Upper lobe of left lung (tissue), 6 donors: ENCODE data around the gene NBEA. TPM values are rescaled to one million over a fixed set of nuclear protein-coding genes. Genes with fewer than 3 reads are reported as not detected.
A peak's percentile ranks its signal among the peaks of the same experiment; 100 is the strongest.

Source experiments
- ATAC-seq, 2 donors: fragments of 200-7000 bp; cut with Tn5 transposase; one replicate each; pipeline ENCODE4 v1.9.1; 2022; ENCODE audit warnings: mild to moderate bottlenecking in 2 of 2, moderate library complexity in 2 of 2; ENCODE audit not compliant: low FRiP score in 2 of 2
- DNase-seq, 2 donors: peaks; one replicate each; pipeline ENCODE4 v3.0.0-alpha.2; 2019 to 2020
- H3K27ac ChIP-seq, 4 donors: fragments of 200-600 bp; sonication (generic); one replicate each; pipeline ENCODE4 v1.5.1; 2016 to 2019
- H3K27me3 ChIP-seq, 4 donors: fragments of 200-600 bp; sonication (generic); one replicate each; pipeline ENCODE4 v1.5.1; 2017 to 2019
- H3K36me3 ChIP-seq, 4 donors: fragments of 200-600 bp; sonication (generic); one replicate each; pipeline ENCODE4 v1.5.1; 2016 to 2019
- H3K4me1 ChIP-seq, 4 donors: fragments of 200-600 bp; sonication (generic); one replicate each; pipeline ENCODE4 v1.5.1; 2018 to 2019
- H3K4me3 ChIP-seq, 4 donors: fragments of 200-600 bp; sonication (generic); one replicate each; pipeline ENCODE4 v1.5.1; 2017 to 2019; ENCODE audit warnings: mild to moderate bottlenecking in 2 of 4, moderate library complexity in 1 of 4
- H3K9me3 ChIP-seq, 4 donors: fragments of 200-600 bp; sonication (generic); one replicate each; pipeline ENCODE4 v1.5.1; 2018 to 2019
- EP300 ChIP-seq, 4 donors: sonication (generic); formaldehyde crosslinking; IDR thresholded peaks; one replicate each; pipeline ENCODE4 v1.5.1; 2017; ENCODE audit warnings: antibody characterized with exemption in 4 of 4, control low read depth in 2 of 4
- POLR2A ChIP-seq, 4 donors: fragments of 450-650 bp; IDR thresholded peaks; one replicate each; pipeline ENCODE4 v1.5.1; 2016 to 2017; ENCODE audit warnings: antibody characterized with exemption in 4 of 4, mild to moderate bottlenecking in 2 of 4
- POLR2AphosphoS5 ChIP-seq, 2 donors: sonication (generic); formaldehyde crosslinking; IDR thresholded peaks; one replicate each; pipeline ENCODE4 v1.5.1; 2017; ENCODE audit warnings: antibody characterized with exemption in 2 of 2
- WGBS, 2 donors: methylation state at CpG; one replicate each; pipeline ENCODE4 v1.1.5; 2017 to 2018; 5-methylcytosine and 5-hydroxymethylcytosine counted together
- total RNA-seq, 6 donors: library from RNA; depleted of rRNA in 4 of 6; stranded (reverse); fragments of >200 nt in 4 of 6; gene quantifications; one replicate each; pipeline versions ENCODE4 v1.1.0 to v1.2.1, GENCODE V29; 2016 to 2021
- TF ChIP-seq, protein P1 (sequence below), 6 experiments: fragments of 450-650 bp in 4 of 6; fragments of 200-600 bp in 2 of 6; sonication (generic) in 2 of 6; IDR thresholded peaks; one replicate each; pipeline ENCODE4 v1.5.1; 2016 to 2019; ENCODE audit warnings: antibody characterized with exemption in 6 of 6
- donor health status: DM: no; HTN: no; CAD: no; lungs with moderate emphysema.
- donor health status: DM: no; HTN: yes; CAD: no; lungs with severe emphysema.

Gene NBEA
- total RNA-seq, 6 donors from 2014 or later, result 2.7 to 21.4 (median 5.5) TPM

DNA sequence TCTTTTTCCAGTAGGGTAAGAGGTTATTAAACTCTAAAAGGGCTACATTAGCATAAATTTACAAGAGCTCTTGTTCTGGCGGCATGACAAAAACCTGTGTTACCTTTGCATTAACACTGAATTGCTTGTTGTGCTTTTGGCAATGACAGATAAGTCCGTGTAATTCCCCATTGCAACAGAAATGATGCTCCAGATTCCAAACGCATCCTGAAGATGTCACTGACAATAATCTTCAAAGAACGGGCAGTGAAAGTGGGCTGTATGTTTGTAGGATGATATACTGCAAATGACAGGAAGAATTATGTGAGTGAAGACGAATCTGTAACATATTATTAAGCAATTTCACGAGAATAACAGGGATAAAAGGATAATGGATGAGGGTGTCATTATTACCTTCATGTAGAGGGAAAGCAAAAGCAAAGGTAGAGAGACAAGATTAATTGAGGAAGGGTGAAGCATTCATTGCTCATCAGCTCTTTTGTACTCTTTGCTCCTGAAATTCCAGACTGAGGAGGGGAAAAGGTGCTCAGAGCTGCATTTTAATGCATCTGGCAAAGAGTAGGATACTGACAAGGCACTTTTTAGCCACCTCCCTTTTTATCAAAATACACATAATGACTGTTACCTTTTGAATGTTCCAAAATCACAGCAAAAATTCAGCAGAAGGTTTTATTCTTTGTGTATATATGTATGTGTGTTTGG, 572.9 kb downstream of the NBEA start:
- Histone ChIP-seq H3K4me3 (no peak overlapping the region), H3K4me1 (no peaks in the 10 kb centered on the region), H3K9me3 (no peaks in the 10 kb centered on the region), H3K27me3 (no peaks in the 10 kb centered on the region), H3K36me3 (no peaks in the 10 kb centered on the region), H3K27ac (no peak overlapping the region)
- WGBS, 2 donors, result 63 to 64% methylated on average over 6 of the region's 6 CpGs
- no peak for TF ChIP-seq EP300 (IDR thresholded peaks at IDR 0.05)
- TF ChIP-seq, protein P1, sequence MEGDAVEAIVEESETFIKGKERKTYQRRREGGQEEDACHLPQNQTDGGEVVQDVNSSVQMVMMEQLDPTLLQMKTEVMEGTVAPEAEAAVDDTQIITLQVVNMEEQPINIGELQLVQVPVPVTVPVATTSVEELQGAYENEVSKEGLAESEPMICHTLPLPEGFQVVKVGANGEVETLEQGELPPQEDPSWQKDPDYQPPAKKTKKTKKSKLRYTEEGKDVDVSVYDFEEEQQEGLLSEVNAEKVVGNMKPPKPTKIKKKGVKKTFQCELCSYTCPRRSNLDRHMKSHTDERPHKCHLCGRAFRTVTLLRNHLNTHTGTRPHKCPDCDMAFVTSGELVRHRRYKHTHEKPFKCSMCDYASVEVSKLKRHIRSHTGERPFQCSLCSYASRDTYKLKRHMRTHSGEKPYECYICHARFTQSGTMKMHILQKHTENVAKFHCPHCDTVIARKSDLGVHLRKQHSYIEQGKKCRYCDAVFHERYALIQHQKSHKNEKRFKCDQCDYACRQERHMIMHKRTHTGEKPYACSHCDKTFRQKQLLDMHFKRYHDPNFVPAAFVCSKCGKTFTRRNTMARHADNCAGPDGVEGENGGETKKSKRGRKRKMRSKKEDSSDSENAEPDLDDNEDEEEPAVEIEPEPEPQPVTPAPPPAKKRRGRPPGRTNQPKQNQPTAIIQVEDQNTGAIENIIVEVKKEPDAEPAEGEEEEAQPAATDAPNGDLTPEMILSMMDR (IDR thresholded peaks at IDR 0.05), result no peak
- TF ChIP-seq POLR2A (IDR thresholded peaks at IDR 0.05), result no peak
- no peak for TF ChIP-seq POLR2AphosphoS5 (IDR thresholded peaks at IDR 0.05)
- DNase-seq (no peak), ATAC-seq (no peak)

DNA sequence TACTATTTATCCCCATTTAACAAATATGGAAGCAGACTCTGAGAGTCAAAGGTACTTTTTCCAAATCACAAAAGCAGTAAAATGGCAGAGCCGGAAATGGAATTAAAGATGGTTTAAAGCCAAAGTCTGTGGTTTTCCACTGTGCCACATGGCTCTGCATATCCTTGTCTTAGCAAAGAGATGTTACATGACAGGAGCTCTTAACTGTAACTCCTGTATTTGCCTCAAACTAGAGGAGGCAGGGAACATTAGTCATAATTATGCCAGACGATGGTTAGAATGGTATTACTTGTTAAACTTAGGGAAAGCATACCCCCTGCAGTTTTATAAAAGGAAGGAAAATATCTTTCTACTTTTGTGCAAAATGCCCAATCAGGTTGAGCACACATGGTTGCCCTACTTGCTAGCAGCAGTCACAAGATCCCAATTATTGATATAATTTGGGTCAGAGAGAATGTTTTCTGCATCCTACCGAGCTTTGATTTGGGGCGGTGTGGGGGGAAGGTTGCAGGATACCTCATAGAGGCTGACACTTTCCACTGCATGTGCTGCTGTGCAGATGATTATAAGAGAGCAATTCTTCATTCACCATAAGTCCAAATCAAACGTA, 576.4 kb downstream of the NBEA start:
- no peaks in the 10 kb centered on the region for H3K27me3 ChIP-seq
- no peaks in the 10 kb centered on the region for H3K4me1 ChIP-seq
- ATAC-seq (no peak), DNase-seq (no peak)
- no peak for TF ChIP-seq POLR2A (IDR thresholded peaks at IDR 0.05)
- TF ChIP-seq POLR2AphosphoS5 (IDR thresholded peaks at IDR 0.05), result no peak
- no peak for TF ChIP-seq EP300 (IDR thresholded peaks at IDR 0.05)
- TF ChIP-seq, protein P1 (IDR thresholded peaks at IDR 0.05), result no peak
- no peaks in the 10 kb centered on the region for H3K9me3 ChIP-seq
- H3K27ac ChIP-seq, result no peak overlapping the region
- 83 to 86% methylated on average over 5 of the region's 5 CpGs for WGBS, 2 donors
- no peaks in the 10 kb centered on the region for H3K36me3 ChIP-seq
- no peak overlapping the region for H3K4me3 ChIP-seq

DNA sequence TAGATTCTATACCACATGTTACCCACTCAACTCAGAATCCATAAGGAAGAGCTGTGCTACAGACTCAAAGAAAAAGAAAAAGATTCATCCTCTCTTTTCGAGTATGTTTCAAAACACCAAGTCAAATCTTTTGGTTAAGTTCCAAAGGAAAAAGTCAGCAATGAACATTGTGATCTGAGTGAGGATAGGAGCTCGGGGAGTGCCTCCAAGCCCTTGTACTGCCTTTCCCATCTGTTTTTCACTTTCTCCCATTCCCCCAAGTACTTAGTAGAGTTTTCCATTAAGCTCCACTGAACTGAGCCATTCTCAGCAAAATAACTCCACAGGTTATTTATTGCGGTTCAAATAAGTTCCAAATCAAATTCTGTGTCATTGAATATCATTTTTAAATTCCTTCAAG, 582.1 kb downstream of the NBEA start:
- DNase-seq, result no peak
- H3K9me3 ChIP-seq, result no peaks in the 10 kb centered on the region
- H3K4me3 ChIP-seq, result no peak overlapping the region
- H3K27ac ChIP-seq, result no peak overlapping the region
- no peaks in the 10 kb centered on the region for H3K4me1 ChIP-seq
- TF ChIP-seq, protein P1 (IDR thresholded peaks at IDR 0.05), result no peak
- no peak for TF ChIP-seq POLR2AphosphoS5 (IDR thresholded peaks at IDR 0.05)
- no peak for TF ChIP-seq POLR2A (IDR thresholded peaks at IDR 0.05)
- TF ChIP-seq EP300 (IDR thresholded peaks at IDR 0.05), result no peak
- 70 to 85% methylated on average over 3 of the region's 3 CpGs for WGBS, 2 donors
- H3K36me3 ChIP-seq, result no peaks in the 10 kb centered on the region
- no peaks in the 10 kb centered on the region for H3K27me3 ChIP-seq
- peak in 1 of 2 donors; percentile 52 for ATAC-seq

DNA sequence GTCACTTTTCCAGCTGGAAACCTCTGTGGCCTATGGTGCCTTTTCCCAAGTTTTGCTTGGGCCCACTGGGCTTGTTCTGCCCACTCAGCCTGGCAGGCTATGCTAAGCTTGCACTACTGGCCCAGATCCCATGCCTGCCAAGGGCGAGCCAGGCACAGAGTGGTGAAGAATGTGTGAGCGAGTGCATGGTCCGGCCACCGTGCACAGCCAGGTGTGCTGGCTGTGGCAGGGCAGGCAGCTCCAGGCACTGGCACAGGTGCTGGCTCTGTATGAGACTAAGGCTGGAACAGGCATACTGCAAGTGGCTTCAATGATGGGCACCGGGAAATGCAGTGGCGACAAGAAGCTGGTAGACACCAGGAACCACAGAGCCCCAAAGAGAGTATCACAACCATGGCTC, 584.5 kb downstream of the NBEA start:
- Histone ChIP-seq H3K9me3 (no peaks in the 10 kb centered on the region), H3K27ac (no peak overlapping the region), H3K4me3 (no peak overlapping the region), H3K27me3 (no peaks in the 10 kb centered on the region), H3K4me1 (no peaks in the 10 kb centered on the region), H3K36me3 (no peaks in the 10 kb centered on the region)
- no peak for TF ChIP-seq POLR2A (IDR thresholded peaks at IDR 0.05)
- TF ChIP-seq POLR2AphosphoS5 (IDR thresholded peaks at IDR 0.05), result no peak
- no peak for TF ChIP-seq EP300 (IDR thresholded peaks at IDR 0.05)
- TF ChIP-seq, protein P1 (IDR thresholded peaks at IDR 0.05), result no peak
- peak in 1 of 2 donors; percentile 30 for DNase-seq
- 97% methylated on average over 6 of the region's 6 CpGs; no CpG with 5 or more reads in 1 of the 2 donors for WGBS, 2 donors
- no peak for ATAC-seq
